ENCODE data around the gene SCN1B. TPM values are rescaled to one million over a fixed set of nuclear protein-coding genes. Genes with fewer than 3 reads are reported as not detected.

Gene SCN1B
- total and polyA plus RNA-seq, 7 donors = 55.6 to 345 (median 248) TPM

DNA sequence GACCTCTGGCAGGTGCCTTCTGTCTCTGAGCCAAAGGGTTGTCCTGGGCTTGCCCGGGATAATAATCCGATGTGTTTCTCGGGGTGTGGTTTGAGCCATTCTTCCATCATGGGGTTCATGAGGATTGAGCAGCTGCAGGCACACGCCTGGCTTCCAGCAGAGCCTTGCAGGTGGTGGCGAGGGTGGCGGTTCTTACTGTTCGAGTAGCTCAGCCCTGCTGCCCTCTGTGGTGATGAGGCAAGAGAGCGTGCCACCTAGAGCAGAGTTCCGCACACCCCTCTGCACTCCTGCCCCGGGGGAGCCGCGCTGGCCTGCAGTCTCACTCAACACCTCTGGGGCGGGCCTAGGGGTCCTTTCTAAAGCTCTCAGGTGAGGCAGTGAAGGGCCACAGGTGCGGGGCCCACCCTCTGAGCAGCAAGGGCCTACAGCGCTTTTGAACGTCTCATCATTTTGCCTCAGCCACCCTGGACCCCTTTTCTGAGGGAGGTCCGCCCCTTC is 3.8 kb downstream of the SCN1B start:
- no peak for DNase-seq
- 69 to 83% (median 78%) methylated on average over 17 of the region's 17 CpGs for WGBS, 3 donors
- no peaks in the 10 kb centered on the region for H3K27me3 ChIP-seq (ENCODE audit: insufficient read depth in 3 of 3, low read length in 2 of 3)
- peaks cover 0 to 51% of the 10 kb centered on the region in 2 donors for H3K36me3 ChIP-seq (ENCODE audit: insufficient read depth in 1 of 2, low read depth in 1 of 2)
- TF ChIP-seq, protein P1, sequence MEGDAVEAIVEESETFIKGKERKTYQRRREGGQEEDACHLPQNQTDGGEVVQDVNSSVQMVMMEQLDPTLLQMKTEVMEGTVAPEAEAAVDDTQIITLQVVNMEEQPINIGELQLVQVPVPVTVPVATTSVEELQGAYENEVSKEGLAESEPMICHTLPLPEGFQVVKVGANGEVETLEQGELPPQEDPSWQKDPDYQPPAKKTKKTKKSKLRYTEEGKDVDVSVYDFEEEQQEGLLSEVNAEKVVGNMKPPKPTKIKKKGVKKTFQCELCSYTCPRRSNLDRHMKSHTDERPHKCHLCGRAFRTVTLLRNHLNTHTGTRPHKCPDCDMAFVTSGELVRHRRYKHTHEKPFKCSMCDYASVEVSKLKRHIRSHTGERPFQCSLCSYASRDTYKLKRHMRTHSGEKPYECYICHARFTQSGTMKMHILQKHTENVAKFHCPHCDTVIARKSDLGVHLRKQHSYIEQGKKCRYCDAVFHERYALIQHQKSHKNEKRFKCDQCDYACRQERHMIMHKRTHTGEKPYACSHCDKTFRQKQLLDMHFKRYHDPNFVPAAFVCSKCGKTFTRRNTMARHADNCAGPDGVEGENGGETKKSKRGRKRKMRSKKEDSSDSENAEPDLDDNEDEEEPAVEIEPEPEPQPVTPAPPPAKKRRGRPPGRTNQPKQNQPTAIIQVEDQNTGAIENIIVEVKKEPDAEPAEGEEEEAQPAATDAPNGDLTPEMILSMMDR (IDR thresholded peaks at IDR 0.05) = no peak
- intact Hi-C loops (cut with DNase I) = no loop called here
- H3K4me3 ChIP-seq = peak overlapping the region; percentile 73
- ATAC-seq = no peak
- H3K27ac ChIP-seq = peak overlapping the region; percentile 81
- H3K9me3 ChIP-seq = no peaks in the 10 kb centered on the region
- H3K4me1 ChIP-seq = peaks cover 68% of the 10 kb centered on the region

DNA sequence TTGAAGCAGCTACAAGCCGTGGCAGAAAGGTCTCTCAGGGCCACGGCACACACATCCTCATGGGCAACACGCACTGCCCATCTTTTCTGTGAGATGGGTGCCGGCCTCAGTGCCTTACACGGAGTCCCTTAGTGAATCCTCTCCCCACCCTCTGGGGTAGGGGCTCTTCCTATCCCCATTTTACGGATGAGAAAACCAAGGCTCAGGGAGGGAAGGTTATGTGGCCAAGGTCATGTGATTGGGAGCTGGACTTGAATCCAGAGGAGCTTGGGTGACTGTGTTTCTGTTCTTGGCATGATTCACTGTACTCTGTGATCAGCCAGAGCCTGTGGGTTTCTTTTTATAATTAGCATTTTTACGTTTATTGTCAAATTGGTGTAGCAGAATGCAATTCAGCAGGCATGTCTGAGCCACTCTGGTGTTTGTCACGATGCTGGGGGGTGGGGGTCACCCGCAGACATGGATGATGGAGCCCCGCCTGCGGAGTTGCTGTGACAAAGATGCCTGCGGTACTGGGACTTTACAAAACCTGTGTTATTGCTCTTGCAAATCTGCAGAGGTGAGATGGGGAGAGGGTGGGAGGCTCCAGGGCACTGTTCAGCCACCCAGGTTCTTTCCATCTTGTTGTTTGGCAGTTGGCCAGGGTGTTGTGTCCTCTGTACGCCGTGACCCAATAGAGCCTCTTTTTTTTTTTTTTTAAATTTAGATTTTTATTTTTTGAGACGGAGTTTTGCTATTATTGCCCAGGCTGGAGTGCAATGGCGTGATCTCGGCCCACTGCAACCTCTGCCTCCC is 4.5 kb downstream of the SCN1B start:
- ATAC-seq (no peak), DNase-seq (no peak)
- Histone ChIP-seq H3K27ac (peak overlapping the region; percentile 81), H3K4me1 (peaks cover 68% of the 10 kb centered on the region), H3K4me3 (peak overlapping the region; percentile 73), H3K27me3 (ENCODE audit: insufficient read depth in 3 of 3, low read length in 2 of 3) (no peaks in the 10 kb centered on the region), H3K36me3 (ENCODE audit: insufficient read depth in 1 of 2, low read depth in 1 of 2) (peaks cover 0 to 55% of the 10 kb centered on the region in 2 donors), H3K9me3 (no peaks in the 10 kb centered on the region)
- TF ChIP-seq, protein P1 (IDR thresholded peaks at IDR 0.05) = no peak
- intact Hi-C loops (cut with DNase I) = no loop called here
- 63 to 71% (median 65%) methylated on average over 17 of the region's 17 CpGs for WGBS, 3 donors

DNA sequence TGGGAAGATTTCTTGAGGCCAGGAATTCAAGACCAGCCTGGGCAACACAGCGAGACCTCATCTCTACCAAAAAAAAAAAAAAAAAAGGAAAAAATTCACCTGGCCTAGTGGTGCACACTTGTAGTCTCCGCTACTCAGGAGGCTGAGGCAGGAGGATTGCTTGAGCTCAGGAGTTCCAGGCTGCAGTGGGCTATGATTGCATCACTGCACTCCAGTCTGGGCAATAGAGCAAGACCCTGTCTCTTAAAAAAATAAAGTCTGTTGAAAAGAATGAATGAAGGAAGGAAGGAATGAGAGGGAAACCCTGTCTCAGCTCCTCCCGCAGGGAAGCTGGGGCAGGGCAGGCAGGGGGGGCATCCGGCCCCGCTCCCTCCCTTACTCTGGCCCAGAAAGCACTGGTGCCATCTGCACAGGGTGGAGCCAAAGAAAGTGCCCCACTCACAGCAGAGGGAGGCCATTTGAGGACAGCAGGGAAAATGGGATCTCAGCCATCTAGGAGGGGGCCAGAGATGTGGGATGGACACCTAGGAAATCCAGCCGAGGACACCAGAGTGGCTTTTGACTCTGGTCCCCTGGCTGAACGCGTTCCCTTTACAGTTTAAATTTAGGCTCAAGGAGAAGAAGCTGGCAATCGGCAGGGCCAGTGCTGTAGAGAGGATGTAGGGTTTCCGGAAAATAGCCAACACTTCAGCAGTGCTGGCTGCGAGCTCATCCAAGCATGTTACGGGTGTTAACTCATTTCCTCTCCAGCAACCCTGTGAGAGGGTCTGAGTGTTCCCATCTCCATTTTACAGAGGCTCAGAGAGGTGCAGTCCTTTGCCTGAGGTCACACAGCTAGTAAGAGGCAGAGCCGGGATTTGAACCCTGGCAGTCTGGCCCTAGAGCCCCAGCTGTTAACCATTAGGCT is 7.7 kb downstream of the SCN1B start:
- no peaks in the 10 kb centered on the region for H3K9me3 ChIP-seq
- whole genome bisulfite sequencing, 3 donors = 21 to 34% (median 23%) methylated on average over 13 of the region's 13 CpGs
- H3K36me3 ChIP-seq (ENCODE audit: insufficient read depth in 1 of 2, low read depth in 1 of 2) = peaks cover 0 to 51% of the 10 kb centered on the region in 2 donors
- H3K4me1 ChIP-seq = peaks cover 89% of the 10 kb centered on the region
- TF ChIP-seq, protein P1 (IDR thresholded peaks at IDR 0.05) = no peak
- intact Hi-C loops (cut with DNase I) = no loop called here
- no peaks in the 10 kb centered on the region for H3K27me3 ChIP-seq (ENCODE audit: insufficient read depth in 3 of 3, low read length in 2 of 3)
- DNase-seq (peak; percentile 45 to 84), ATAC-seq (peak; percentile 11 to 40 (median 24))
- H3K4me3 ChIP-seq = peak overlapping the region; percentile 25
- H3K27ac ChIP-seq = peak overlapping the region; percentile 94

DNA sequence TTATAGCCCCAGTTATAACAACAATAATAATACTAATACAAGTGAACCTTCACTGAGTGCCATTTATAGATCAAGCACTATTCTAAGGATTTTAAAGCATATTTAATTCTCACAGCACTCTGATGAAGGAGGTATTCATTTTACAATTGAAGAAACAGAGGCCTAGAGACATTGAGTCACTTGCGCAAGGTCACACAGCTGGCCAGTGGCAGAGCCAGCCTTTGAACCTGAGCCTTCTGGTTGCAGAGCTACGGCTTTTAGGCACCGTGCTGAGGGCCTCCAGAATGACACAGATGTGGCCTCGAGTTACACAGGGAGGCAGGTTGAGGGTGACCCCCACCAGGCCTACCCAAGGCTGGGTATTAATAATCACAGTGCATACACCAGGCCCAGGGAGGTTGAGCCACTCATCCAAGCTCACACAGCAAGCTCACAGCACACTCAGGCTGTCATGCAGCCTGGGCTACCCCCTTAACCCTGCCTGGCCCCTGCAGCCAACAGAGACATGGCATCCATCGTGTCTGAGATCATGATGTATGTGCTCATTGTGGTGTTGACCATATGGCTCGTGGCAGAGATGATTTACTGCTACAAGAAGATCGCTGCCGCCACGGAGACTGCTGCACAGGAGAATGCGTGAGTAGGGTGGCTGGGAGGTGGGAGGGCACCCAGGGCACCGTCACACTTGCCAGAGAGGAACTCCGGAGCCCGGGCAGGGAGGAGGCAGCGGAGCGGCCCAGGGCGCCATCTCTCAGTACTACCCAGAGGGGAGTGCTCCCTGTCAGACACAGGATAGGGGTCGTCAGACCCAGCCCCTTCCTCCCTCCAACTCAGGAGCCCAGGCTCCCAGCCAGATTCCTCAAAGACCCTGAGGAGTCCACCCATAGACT is 8.6 kb downstream of the SCN1B start:
- peaks cover 0 to 44% of the 10 kb centered on the region in 2 donors for H3K36me3 ChIP-seq (ENCODE audit: insufficient read depth in 1 of 2, low read depth in 1 of 2)
- no peaks in the 10 kb centered on the region for H3K27me3 ChIP-seq (ENCODE audit: insufficient read depth in 3 of 3, low read length in 2 of 3)
- intact Hi-C loops (cut with DNase I) = no loop called here
- peaks cover 84% of the 10 kb centered on the region for H3K4me1 ChIP-seq
- TF ChIP-seq, protein P1 (IDR thresholded peaks at IDR 0.05) = no peak
- H3K9me3 ChIP-seq = no peaks in the 10 kb centered on the region
- H3K4me3 ChIP-seq = peak overlapping the region; percentile 32
- ATAC-seq (peak; percentile 1 to 11 (median 4)), DNase-seq (peak in 1 of 2 donors; percentile 76)
- H3K27ac ChIP-seq = peak overlapping the region; percentile 94
- WGBS, 3 donors = 33 to 48% (median 37%) methylated on average over 17 of the region's 17 CpGs

All from psoas muscle (tissue), 8 donors.